HFFc6 (cell line): ENCODE results near the gene TMEM151B. TPM values are rescaled to one million over a fixed set of nuclear protein-coding genes. Genes with fewer than 3 reads are reported as not detected.
"Not testable (repeated sequence)": the region's sequence is repeated elsewhere in the genome, so short reads cannot be mapped to it uniquely, and the experiment has no call there.

Source experiments
- DNase-seq: peaks from one replicate; pipeline ENCODE4 v3.0.0-alpha.2; 2018
- H3K27ac Mint-ChIP-seq: 2 replicates; pipeline ENCODE4 v1.8.0; 2020; ENCODE audit warnings: mild to moderate bottlenecking, mixed read lengths
- H3K27me3 Mint-ChIP-seq: 2 replicates; pipeline ENCODE4 v1.8.0; 2021; ENCODE audit warnings: mild to moderate bottlenecking, moderate library complexity, mixed read lengths; ENCODE audit not compliant: insufficient read depth
- H3K36me3 Mint-ChIP-seq: 2 replicates; pipeline ENCODE4 v1.8.0; 2021; ENCODE audit warnings: low read depth, mixed read lengths
- H3K4me1 Mint-ChIP-seq: 2 replicates; pipeline ENCODE4 v1.8.0; 2020; ENCODE audit warnings: low read depth, mixed read lengths
- H3K4me3 Mint-ChIP-seq: 2 replicates; pipeline ENCODE4 v1.8.0; 2020; ENCODE audit warnings: mild to moderate bottlenecking, moderate library complexity, mixed read lengths
- H3K9me3 Mint-ChIP-seq: 2 replicates; pipeline ENCODE4 v1.8.0; 2020; ENCODE audit warnings: mild to moderate bottlenecking, mixed read lengths
- CTCF ChIP-seq: fragments of 200-600 bp; sonication (generic); IDR thresholded peaks from 2 replicates; pipeline ENCODE4 v1.5.0; 2021; ENCODE audit warnings: antibody characterized with exemption, mild to moderate bottlenecking
- total RNA-seq, 6 experiments: library from RNA; stranded (reverse); fragmentation: NEBNext Ultra II Directional; extraction: Animal tissue kit (Norgen Biotek cat#: 25700); gene quantifications; 2 replicates in 1 of 6; 3 replicates in 5 of 6; pipeline ENCODE4 v1.2.3, GENCODE V29; 2021

TMEM151B gene
- total RNA-seq, 6 experiments from 2014 or later: not detected

DNA sequence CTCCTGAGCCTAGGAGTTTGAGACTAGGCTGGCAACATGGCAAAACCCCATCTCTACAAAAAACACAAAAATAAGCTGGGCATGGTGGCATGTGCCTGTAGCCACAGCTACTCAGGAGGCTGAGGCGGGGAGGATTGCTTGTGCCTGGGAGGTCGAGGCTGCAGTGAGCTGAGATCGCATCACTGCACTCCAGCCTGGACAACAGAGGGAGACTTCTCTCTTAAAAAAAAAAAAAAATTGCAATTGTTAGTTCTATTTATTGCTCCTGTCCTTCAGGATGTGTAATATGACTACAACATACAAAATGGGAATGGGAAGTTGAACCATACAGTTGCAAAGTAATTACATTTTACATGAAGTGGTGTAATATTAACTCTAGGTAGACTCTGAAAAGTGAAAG is 51.0 kb downstream of the TMEM151B start:
- no peak overlapping the region for H3K27ac Mint-ChIP-seq
- H3K27me3 Mint-ChIP-seq: peaks cover 22% of the 10 kb centered on the region
- TF ChIP-seq CTCF: no peak
- no peaks in the 10 kb centered on the region for H3K36me3 Mint-ChIP-seq
- no peaks in the 10 kb centered on the region for H3K9me3 Mint-ChIP-seq
- no peak for DNase-seq
- H3K4me3 Mint-ChIP-seq: no peak overlapping the region
- no peaks in the 10 kb centered on the region for H3K4me1 Mint-ChIP-seq

- Mint-ChIP-seq H3K4me1 (no peaks in the 10 kb centered on the region), H3K4me3 (no peak overlapping the region), H3K9me3 (no peaks in the 10 kb centered on the region), H3K27me3 (peaks cover 32% of the 10 kb centered on the region), H3K27ac (no peak overlapping the region), H3K36me3 (no peaks in the 10 kb centered on the region)
- no peak for TF ChIP-seq CTCF
- no peak for DNase-seq
Measured at GRCh38 chr6:44327096-44327495, 56.8 kb downstream of the TMEM151B start.

DNA sequence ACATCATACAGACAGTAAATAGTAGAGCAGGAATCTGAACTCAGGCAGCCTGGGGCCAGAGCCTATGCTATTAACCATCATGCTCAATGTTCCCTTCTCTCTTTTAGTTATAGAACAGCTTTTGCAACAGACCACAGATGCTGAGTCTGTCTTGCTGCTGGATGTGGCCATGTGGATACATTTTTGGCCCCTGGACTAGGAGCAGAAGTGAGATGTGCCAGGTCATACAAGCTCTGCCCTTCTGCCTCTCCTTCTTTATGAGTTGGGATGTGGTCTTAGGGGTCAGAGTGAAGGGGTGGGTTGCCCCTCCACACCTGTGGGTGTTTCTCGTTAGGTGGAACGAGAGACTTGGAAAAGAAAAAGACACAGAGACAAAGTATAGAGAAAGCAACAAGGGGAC is 57.5 kb downstream of the TMEM151B start:
- Mint-ChIP-seq H3K4me1 (no peaks in the 10 kb centered on the region), H3K9me3 (no peaks in the 10 kb centered on the region), H3K4me3 (no peak overlapping the region), H3K36me3 (no peaks in the 10 kb centered on the region), H3K27ac (no peak overlapping the region), H3K27me3 (peaks cover 38% of the 10 kb centered on the region)
- DNase-seq: no peak
- TF ChIP-seq CTCF: no peak

- H3K9me3 Mint-ChIP-seq, H3K36me3 Mint-ChIP-seq, H3K4me1 Mint-ChIP-seq, H3K4me3 Mint-ChIP-seq, H3K27ac Mint-ChIP-seq, DNase-seq: not testable (repeated sequence)
- H3K27me3 Mint-ChIP-seq: peaks cover 41% of the 10 kb centered on the region
Measured at GRCh38 chr6:44328203-44328602, 58.0 kb downstream of the TMEM151B start.

GRCh38 chr6:44329858-44330257 is 59.6 kb downstream of the TMEM151B start:
- no peak overlapping the region for H3K27ac Mint-ChIP-seq
- no peaks in the 10 kb centered on the region for H3K4me1 Mint-ChIP-seq
- no peak overlapping the region for H3K4me3 Mint-ChIP-seq
- no peaks in the 10 kb centered on the region for H3K9me3 Mint-ChIP-seq
- TF ChIP-seq CTCF: no peak
- no peak for DNase-seq
- H3K27me3 Mint-ChIP-seq: peaks cover 48% of the 10 kb centered on the region
- H3K36me3 Mint-ChIP-seq: no peaks in the 10 kb centered on the region

- Mint-ChIP-seq H3K4me1 (no peaks in the 10 kb centered on the region), H3K27ac (no peak overlapping the region), H3K4me3 (no peak overlapping the region), H3K9me3 (no peaks in the 10 kb centered on the region), H3K36me3 (no peaks in the 10 kb centered on the region), H3K27me3 (peaks cover 52% of the 10 kb centered on the region)
- TF ChIP-seq CTCF: no peak
- no peak for DNase-seq
Measured at GRCh38 chr6:44332585-44332984, 62.3 kb downstream of the TMEM151B start.
